GM12801 (cell line): ENCODE data around the gene IPO11.

Source experiments
- CTCF ChIP-seq: IDR thresholded peaks from one replicate; pipeline ENCODE4 v1.5.1; 2011; ENCODE audit warnings: control low read depth; ENCODE audit not compliant: insufficient read length; ENCODE audit errors: extremely low read depth

Gene IPO11

GRCh38 chr5:62385131-62385530, 27.4 kb upstream of the IPO11 start:
- TF ChIP-seq CTCF = no peak

DNA sequence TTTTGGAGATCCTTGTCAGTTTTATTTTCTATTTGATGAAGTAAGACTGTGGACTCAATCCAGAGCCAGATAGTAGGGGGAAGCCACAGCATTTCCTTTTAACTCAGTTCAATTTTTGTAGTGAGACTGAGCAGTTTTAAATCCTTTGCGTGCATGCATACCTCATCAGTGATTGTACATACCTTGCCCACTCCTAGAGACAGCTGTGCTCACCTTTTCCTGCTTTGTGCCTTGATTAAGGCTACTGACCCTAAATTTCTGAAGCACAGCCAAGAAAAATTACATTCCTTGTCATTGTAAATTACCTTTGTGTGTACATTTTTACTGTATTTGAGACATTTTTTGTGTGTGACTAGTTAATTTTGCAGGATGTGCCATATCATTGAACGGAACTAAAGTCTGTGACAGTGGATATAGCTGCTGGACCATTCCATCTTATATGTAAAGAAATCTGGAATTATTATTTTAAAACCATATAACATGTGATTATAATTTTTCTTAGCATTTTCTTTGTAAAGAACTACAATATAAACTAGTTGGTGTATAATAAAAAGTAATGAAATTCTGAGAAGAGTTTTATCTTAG, 26.7 kb upstream of the IPO11 start:
- TF ChIP-seq CTCF = no peak

- no peak for TF ChIP-seq CTCF
Observed at GRCh38 chr5:62386824-62387223, 25.7 kb upstream of the IPO11 start.

- TF ChIP-seq CTCF = no peak
Observed at GRCh38 chr5:62395210-62395950, 17.2 kb upstream of the IPO11 start.

- no peak for TF ChIP-seq CTCF
Observed at GRCh38 chr5:62403411-62404250, 8.9 kb upstream of the IPO11 start, which contains the start of gene DIMT1. DIMT1 (minus strand) TSS chr5:62403905; CDS start chr5:62403772, 133 bp downstream.

GRCh38 chr5:62413711-62414110, 1.1 kb downstream of the IPO11 start:
- TF ChIP-seq CTCF = no peak

DNA sequence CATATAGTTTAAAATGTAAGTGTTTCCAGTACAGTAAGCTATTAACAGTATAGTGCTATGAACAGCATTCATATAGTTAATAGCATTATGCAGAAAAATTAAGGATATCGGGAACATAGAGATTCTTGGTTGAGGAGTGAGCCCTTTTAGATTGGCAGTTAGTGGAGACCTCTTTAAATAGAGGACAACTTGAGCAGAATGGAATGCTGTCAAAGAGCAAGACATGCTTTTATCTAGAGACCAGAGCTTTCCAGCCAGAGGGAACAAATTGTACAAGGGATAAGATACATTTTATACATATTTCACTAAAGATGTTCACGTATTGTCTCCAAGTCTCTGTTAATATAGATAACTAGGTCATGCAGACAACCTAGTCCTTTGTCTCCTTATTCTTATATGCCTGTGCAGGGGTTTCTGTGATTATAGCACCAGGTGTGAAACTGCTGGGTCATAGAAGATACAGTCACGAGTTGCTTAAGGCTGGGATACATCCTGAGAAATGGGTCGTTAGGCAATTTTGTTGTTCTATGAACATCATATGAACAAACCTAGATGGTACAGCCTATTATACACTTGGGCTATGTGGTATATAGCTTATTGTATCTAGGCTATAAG, 6.0 kb downstream of the IPO11 start:
- no peak for TF ChIP-seq CTCF
